Esophagus squamous epithelium (tissue), 5 donors: ENCODE measurements around the gene EEF1A2. TPM values are rescaled to one million over a fixed set of nuclear protein-coding genes. Genes with fewer than 3 reads are reported as not detected.

ENCODE experiments used
- DNase-seq: peaks from one replicate; lab custom pipeline; 2025; lab: John Stamatoyannopoulos, UW
- H3K27ac ChIP-seq, 4 donors: fragments of 200-600 bp; sonication (generic); one replicate each; pipeline ENCODE4 v1.5.1; 2016 to 2019; ENCODE audit warnings: mild to moderate bottlenecking in 1 of 4
- H3K27me3 ChIP-seq, 4 donors: fragments of 200-600 bp; sonication (generic); 1 replicate in 3 of 4; 2 replicates in 1 of 4; pipeline versions ENCODE4 v1.5.1 to v1.6.0; 2017 to 2021; ENCODE audit warnings: antibody characterized with exemption in 1 of 4
- H3K36me3 ChIP-seq, 3 donors: fragments of 200-600 bp; sonication (generic); one replicate each; pipeline ENCODE4 v1.5.1; 2016 to 2019
- H3K4me1 ChIP-seq, 3 donors: fragments of 200-600 bp; sonication (generic); one replicate each; pipeline ENCODE4 v1.5.1; 2017 to 2019
- H3K4me3 ChIP-seq, 4 donors: fragments of 200-600 bp; sonication (generic); 1 replicate in 3 of 4; 2 replicates in 1 of 4; pipeline ENCODE4 v1.5.1; 2016 to 2019; ENCODE audit warnings: mild to moderate bottlenecking in 2 of 4, moderate library complexity in 1 of 4
- H3K9me3 ChIP-seq, 3 donors: fragments of 200-600 bp; sonication (generic); one replicate each; pipeline ENCODE4 v1.5.1; 2016 to 2019
- POLR2A ChIP-seq, 4 donors: fragments of 450-650 bp; IDR thresholded peaks; one replicate each; pipeline ENCODE4 v1.6.1; 2017; ENCODE audit warnings: antibody characterized with exemption in 4 of 4, mild to moderate bottlenecking in 4 of 4, moderate library complexity in 3 of 4
- WGBS, 2 donors: methylation state at CpG; one replicate each; pipeline ENCODE4 v1.1.5; 2018; 5-methylcytosine and 5-hydroxymethylcytosine counted together
- intact Hi-C: fragments of 100-400 bp; cut with DNase I; formaldehyde crosslinking; loops from one replicate; pipeline ENCODE4 v1.15.0; 2022
- total RNA-seq, 4 donors: library from RNA; depleted of rRNA; stranded (reverse); fragments of >200 nt; gene quantifications; one replicate each; pipeline ENCODE4 v1.1.0, GENCODE V29; 2016
- TF ChIP-seq, protein P1 (sequence below), 6 experiments: fragments of 450-650 bp in 4 of 6; fragments of 200-600 bp in 2 of 6; sonication (generic) in 2 of 6; IDR thresholded peaks; one replicate each; pipeline ENCODE4 v1.5.1; 2016 to 2019; ENCODE audit warnings: antibody characterized with exemption in 6 of 6, mild to moderate bottlenecking in 4 of 6, moderate library complexity in 4 of 6
- donor health status: DM: yes; HTN: yes; CAD: no.

Gene EEF1A2
- total RNA-seq, 4 donors from 2014 or later, result 0.44 to 3.1 (median 1.9) TPM

DNA sequence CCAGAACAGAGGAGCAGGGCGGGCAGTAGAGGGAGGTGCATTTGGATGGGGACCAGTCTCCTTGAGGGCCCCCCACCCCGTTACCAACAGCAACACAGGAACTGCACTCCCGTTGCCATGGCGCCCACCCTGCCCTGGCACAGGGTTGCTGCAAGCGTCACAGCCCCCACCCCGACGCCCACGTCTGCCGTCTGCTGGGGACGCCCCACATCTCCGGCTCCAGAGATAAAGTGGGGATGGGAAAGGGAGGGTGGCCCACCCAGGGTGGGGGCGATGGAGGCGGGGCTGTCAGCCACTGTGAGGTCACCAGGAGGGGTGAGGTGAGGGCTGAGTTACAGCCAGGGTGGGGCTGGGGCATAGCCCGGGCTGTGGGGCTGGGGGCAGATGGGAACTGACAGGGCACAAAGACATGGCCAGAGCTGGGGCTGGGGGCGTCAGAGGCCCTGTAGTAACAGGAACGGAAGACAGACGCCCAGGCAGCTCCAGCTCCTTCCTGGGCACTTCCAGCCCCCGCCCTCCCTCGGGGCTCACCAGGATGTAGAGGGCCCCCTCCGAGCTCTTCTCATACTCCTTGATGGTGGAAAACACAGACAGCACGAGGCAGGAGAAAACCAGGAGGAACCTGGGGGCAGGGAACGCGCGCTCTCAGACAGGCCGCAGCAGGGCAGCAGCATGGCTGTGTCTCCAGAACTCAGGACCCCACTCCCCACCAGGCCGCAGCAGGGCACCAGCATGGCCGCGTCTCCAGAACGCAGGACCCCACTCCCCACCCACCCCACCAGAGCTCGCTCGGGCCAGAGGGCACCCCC, 52.5 kb downstream of the EEF1A2 start:
- H3K9me3 ChIP-seq, result no peaks in the 10 kb centered on the region
- TF ChIP-seq, protein P1, sequence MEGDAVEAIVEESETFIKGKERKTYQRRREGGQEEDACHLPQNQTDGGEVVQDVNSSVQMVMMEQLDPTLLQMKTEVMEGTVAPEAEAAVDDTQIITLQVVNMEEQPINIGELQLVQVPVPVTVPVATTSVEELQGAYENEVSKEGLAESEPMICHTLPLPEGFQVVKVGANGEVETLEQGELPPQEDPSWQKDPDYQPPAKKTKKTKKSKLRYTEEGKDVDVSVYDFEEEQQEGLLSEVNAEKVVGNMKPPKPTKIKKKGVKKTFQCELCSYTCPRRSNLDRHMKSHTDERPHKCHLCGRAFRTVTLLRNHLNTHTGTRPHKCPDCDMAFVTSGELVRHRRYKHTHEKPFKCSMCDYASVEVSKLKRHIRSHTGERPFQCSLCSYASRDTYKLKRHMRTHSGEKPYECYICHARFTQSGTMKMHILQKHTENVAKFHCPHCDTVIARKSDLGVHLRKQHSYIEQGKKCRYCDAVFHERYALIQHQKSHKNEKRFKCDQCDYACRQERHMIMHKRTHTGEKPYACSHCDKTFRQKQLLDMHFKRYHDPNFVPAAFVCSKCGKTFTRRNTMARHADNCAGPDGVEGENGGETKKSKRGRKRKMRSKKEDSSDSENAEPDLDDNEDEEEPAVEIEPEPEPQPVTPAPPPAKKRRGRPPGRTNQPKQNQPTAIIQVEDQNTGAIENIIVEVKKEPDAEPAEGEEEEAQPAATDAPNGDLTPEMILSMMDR (IDR thresholded peaks at IDR 0.05), result no peak
- TF ChIP-seq POLR2A (IDR thresholded peaks at IDR 0.05), result no peak
- DNase-seq, result no peak
- H3K4me3 ChIP-seq, result no peak overlapping the region
- no peaks in the 10 kb centered on the region for H3K4me1 ChIP-seq
- intact Hi-C loops, result no loop called here
- H3K27me3 ChIP-seq, result peaks cover 0 to 82% (median 2%) of the 10 kb centered on the region in 4 donors
- 42 to 58% methylated on average over 4 to 5 of the region's 31 CpGs for WGBS, 2 donors
- no peaks in the 10 kb centered on the region for H3K36me3 ChIP-seq
- H3K27ac ChIP-seq, result no peak overlapping the region

DNA sequence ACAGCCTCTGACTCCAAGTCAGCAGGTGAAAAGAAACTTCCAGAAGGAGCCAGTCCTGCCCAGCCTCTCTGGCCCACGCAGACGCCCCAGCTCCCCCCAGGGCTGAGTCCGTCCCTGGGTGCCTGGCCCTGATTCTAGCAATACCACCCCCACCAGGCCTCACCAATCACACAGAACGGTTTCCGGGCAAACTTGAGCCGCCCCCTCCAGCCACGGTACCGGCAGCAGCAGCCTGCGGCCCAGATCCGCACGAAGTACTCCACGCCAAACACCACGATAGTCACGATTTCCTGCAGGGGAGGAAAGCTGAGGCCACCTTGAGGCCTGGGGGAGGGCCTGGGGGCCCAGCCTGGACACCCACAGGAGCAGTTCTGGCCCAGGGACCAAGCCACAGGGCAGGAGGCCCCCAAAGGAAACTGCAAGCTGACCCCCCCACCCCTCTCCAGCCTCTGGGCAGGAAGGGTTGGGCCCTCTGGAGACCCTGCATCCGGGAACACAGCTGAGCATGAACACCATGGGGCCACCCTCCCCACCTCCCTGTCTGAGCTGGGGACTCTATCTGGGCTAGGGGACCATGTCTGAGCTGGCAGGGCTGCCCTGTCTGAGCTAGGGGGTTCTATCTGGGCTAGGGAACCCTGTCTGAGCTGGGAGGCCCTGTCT, 53.7 kb downstream of the EEF1A2 start:
- Histone ChIP-seq H3K36me3 (no peaks in the 10 kb centered on the region), H3K27me3 (peaks cover 0 to 81% (median 2%) of the 10 kb centered on the region in 4 donors), H3K4me1 (no peaks in the 10 kb centered on the region), H3K27ac (no peak overlapping the region), H3K4me3 (no peak overlapping the region), H3K9me3 (no peaks in the 10 kb centered on the region)
- WGBS, 2 donors, result 73% methylated on average over 3 of the region's 15 CpGs; no CpG with 5 or more reads in 1 of the 2 donors
- no peak for DNase-seq
- intact Hi-C loops, result no loop called here
- TF ChIP-seq, protein P1 (IDR thresholded peaks at IDR 0.05), result no peak
- no peak for TF ChIP-seq POLR2A (IDR thresholded peaks at IDR 0.05)

DNA sequence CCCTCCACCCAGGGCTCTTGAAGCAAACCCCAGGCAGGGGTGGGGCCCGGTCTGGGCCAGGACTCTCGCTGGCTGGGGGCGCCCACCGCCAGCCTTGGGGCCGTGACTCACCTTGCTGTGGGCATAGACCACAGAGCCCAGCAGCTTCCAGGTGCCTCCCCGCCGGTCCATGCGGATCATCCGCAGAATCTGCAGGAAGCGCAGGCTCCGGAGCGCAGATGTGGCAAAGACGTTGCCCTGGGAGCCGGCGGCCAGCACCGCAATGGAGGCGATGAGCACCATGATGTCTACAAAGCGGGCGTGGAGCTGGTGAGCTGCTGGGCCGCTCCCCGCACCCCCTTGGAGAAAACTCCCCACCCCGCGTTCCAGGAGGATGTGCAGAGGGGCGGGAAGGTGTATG, 54.3 kb downstream of the EEF1A2 start:
- intact Hi-C loops, result no loop called here
- 58 to 96% methylated on average over 4 to 14 of the region's 24 CpGs for WGBS, 2 donors
- no peak overlapping the region for H3K4me3 ChIP-seq
- no peaks in the 10 kb centered on the region for H3K36me3 ChIP-seq
- no peak overlapping the region for H3K27ac ChIP-seq
- DNase-seq, result no peak
- TF ChIP-seq POLR2A (IDR thresholded peaks at IDR 0.05), result no peak
- TF ChIP-seq, protein P1 (IDR thresholded peaks at IDR 0.05), result no peak
- peaks cover 0 to 81% (median under 1%) of the 10 kb centered on the region in 4 donors for H3K27me3 ChIP-seq
- H3K9me3 ChIP-seq, result no peaks in the 10 kb centered on the region
- H3K4me1 ChIP-seq, result no peaks in the 10 kb centered on the region

DNA sequence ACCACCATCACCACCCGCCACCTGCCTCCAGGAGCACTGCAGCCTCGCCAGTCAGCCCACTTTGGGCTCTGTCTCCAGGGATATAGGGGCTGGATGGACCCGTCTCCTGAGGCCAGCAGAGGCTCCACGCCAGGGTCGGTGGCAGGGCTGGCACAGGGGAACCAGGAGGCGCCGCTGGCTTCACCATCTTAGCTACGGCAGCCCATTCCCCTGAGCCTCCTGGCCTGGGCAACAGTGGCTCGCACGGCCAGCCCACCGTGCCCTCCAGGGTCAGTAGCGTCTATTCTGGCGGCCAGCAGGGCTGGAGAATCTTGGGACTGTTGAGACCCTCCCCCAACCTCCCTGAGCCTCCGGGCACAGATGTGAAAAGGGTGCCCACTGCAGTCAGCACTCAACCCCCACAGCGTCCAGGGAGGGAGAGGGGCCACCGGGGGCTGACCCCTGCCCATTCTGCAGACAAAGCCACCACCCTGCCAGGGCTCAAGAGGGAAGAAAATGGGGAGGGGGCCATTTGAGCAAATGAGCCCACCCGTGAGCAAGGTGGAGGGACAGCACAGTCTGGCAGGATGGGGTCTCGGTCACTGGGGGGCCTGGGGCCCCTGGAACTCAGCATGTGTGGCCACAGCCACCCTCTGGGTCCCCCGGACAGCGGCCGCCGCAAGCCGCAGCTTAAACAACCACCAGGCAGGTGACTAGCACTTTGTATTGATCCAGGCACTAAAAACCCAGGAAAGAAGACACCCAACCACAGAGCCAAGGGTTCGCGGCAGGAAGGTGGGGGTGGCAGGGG, 55.1 kb downstream of the EEF1A2 start:
- WGBS, 2 donors, result 86 to 89% methylated on average over 7 to 10 of the region's 25 CpGs
- Histone ChIP-seq H3K4me3 (no peak overlapping the region), H3K4me1 (no peaks in the 10 kb centered on the region), H3K27ac (no peak overlapping the region), H3K27me3 (peaks cover 0 to 81% (median 0%) of the 10 kb centered on the region in 4 donors), H3K9me3 (no peaks in the 10 kb centered on the region), H3K36me3 (no peaks in the 10 kb centered on the region)
- intact Hi-C loops, result no loop called here
- TF ChIP-seq, protein P1 (IDR thresholded peaks at IDR 0.05), result no peak
- no peak for TF ChIP-seq POLR2A (IDR thresholded peaks at IDR 0.05)
- no peak for DNase-seq
